Kidney epithelial cell (primary cell): Measurements from ENCODE around the gene STK11. TPM values are rescaled to one million over a fixed set of nuclear protein-coding genes. Genes with fewer than 3 reads are reported as not detected.

Source experiments
- DNase-seq: peaks from one replicate; pipeline ENCODE4 v3.0.0-alpha.2; 2010; ENCODE audit warnings: low read depth
- H3K27me3 ChIP-seq: 2 replicates; pipeline ENCODE4 v1.6.0; 2011; ENCODE audit warnings: low read length; ENCODE audit not compliant: control insufficient read depth, insufficient read depth
- H3K36me3 ChIP-seq: 2 replicates; pipeline ENCODE4 v1.5.1; 2011; ENCODE audit warnings: low read length; ENCODE audit not compliant: control insufficient read depth, insufficient read depth
- H3K4me3 ChIP-seq: 2 replicates; pipeline ENCODE4 v1.5.1; 2011; ENCODE audit warnings: low read depth, mild to moderate bottlenecking, control low read depth, low read length
- total RNA-seq: library from RNA; depleted of rRNA; stranded (reverse); fragments of >200 nt; gene quantifications from 2 replicates; pipeline ENCODE4 v1.2.3, GENCODE V29; 2015
- TF ChIP-seq, protein P1 (sequence below): IDR thresholded peaks from 2 replicates; pipeline ENCODE4 v1.5.1; 2011; ENCODE audit warnings: mild to moderate bottlenecking, moderate library complexity, low read length, control low read depth, inconsistent platforms; ENCODE audit not compliant: insufficient read depth, poor library complexity, severe bottlenecking

Gene STK11
- total RNA-seq, 1 donor from 2014 or later = 78.3 TPM

DNA sequence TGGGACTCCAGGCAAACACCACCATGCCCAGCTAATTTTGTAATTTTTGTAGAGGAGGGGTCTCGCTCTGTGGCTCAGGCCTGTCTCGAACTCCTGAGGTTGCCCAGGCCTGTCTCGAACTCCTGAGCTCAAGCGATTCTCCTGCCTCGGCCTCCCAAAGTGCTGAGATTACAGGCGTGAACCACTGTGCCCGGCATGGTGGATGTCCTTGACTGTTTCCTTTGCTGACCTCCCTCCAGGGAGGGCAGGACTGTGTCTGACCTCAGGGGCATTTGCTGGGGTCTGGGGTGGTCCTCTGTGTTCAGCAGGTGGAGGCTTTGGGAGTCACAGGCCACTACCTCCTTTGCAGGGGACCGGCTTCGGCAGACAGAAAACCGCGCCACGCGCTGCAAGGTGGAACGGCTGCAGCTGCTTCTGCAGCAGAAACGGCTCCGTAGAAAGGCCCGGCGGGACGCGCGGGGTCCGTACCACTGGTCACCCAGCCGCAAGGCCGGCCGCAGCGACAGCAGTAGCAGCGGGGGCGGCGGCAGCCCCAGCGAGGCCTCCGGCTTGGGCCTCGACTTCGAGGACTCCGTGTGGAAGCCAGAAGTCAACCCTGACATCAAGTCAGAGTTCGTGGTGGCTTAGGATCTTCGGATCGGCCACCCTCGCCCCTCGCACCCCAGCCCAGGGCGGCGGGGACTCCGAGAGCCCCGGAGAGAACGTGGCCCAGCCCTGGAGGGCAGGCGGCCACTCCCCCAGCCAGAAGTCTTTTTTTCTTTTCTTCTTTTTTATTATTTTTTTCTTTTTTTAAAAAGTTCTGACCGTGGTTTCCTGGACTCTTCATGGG is 51.3 kb downstream of the STK11 start:
- Histone ChIP-seq H3K27me3 (no peaks in the 10 kb centered on the region), H3K36me3 (peaks cover 7% of the 10 kb centered on the region), H3K4me3 (no peak overlapping the region)
- no peak for DNase-seq
- TF ChIP-seq, protein P1, sequence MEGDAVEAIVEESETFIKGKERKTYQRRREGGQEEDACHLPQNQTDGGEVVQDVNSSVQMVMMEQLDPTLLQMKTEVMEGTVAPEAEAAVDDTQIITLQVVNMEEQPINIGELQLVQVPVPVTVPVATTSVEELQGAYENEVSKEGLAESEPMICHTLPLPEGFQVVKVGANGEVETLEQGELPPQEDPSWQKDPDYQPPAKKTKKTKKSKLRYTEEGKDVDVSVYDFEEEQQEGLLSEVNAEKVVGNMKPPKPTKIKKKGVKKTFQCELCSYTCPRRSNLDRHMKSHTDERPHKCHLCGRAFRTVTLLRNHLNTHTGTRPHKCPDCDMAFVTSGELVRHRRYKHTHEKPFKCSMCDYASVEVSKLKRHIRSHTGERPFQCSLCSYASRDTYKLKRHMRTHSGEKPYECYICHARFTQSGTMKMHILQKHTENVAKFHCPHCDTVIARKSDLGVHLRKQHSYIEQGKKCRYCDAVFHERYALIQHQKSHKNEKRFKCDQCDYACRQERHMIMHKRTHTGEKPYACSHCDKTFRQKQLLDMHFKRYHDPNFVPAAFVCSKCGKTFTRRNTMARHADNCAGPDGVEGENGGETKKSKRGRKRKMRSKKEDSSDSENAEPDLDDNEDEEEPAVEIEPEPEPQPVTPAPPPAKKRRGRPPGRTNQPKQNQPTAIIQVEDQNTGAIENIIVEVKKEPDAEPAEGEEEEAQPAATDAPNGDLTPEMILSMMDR = no peak

DNA sequence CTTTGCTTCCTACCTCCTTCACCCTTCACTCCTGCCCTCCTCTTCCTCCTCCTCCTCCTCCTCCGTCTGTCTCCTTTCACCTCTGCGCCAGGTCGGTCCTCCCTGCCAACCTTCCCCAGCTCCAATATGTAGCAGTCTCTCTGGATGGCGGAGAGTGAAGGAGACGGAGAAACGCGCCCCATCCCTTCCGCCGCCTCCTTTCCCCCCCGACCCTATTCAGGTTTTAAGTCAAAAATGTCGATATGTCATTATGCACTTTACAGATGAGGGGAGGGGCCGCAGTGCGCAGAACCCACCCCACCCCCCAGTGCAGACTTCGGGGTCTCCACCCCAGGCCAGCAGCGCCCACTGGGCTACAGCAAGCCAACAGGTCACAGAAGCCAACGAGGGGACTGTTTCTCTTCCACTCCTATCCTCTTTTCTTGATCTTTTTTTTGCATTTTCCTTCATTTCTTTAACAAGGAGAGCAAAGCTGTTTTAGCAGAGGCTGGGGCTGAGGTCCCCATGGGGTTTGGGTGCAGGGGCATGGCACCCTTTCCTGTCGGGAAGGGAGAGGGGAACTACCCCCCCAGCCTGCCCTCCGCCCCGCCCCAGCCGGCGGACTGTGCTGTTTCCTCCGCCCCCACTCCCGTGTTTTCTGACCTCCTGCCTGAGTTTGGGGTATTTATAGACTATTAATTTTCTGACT is 52.0 kb downstream of the STK11 start:
- Histone ChIP-seq H3K4me3 (no peak overlapping the region), H3K36me3 (peaks cover 7% of the 10 kb centered on the region), H3K27me3 (no peaks in the 10 kb centered on the region)
- no peak for DNase-seq
- TF ChIP-seq, protein P1 = no peak

DNA sequence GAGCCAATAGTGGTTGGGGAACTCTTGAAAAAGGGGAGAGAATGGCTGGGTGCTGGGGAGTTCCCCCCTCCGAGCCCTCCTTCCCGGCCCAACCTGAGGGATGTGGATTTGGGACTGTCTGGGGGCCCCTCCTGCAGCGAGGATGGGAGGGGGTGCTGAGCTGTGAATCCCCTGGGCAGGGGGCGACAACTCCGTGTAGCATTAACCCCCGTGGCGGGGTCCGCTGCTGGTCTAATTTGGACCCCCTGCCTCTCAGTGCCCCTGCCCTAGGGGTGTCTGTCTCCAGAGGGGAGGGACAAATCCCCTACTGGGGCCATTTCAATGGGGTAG is 52.5 kb downstream of the STK11 start:
- Histone ChIP-seq H3K27me3 (no peaks in the 10 kb centered on the region), H3K4me3 (no peak overlapping the region), H3K36me3 (peaks cover 7% of the 10 kb centered on the region)
- TF ChIP-seq, protein P1 = no peak
- DNase-seq = no peak

DNA sequence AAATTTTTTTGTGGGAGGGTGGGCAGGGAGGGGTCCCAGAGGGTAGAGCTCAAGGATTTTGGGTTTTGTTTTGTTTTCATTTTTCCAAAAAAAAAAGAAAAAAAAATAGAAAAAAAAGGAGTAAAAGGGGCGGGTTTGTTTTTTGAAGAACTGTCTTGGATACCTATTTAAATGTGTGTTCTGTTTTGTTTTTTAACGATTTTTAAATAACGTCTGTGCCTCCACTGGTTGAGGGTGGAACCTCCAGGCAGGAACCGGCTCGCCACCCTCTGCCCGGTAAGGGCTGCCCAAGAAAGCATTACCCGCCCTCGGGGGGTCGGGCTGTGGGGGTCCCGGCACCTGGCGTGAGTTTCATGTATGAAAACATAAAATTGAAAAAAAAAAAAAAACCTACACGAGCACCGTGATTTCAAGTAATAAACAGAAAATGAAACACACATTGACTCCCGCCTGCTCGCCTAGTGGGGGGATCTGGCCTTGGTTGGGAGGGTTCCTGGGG is 53.2 kb downstream of the STK11 start:
- Histone ChIP-seq H3K36me3 (peaks cover 7% of the 10 kb centered on the region), H3K27me3 (no peaks in the 10 kb centered on the region), H3K4me3 (no peak overlapping the region)
- TF ChIP-seq, protein P1 = no peak
- no peak for DNase-seq

DNA sequence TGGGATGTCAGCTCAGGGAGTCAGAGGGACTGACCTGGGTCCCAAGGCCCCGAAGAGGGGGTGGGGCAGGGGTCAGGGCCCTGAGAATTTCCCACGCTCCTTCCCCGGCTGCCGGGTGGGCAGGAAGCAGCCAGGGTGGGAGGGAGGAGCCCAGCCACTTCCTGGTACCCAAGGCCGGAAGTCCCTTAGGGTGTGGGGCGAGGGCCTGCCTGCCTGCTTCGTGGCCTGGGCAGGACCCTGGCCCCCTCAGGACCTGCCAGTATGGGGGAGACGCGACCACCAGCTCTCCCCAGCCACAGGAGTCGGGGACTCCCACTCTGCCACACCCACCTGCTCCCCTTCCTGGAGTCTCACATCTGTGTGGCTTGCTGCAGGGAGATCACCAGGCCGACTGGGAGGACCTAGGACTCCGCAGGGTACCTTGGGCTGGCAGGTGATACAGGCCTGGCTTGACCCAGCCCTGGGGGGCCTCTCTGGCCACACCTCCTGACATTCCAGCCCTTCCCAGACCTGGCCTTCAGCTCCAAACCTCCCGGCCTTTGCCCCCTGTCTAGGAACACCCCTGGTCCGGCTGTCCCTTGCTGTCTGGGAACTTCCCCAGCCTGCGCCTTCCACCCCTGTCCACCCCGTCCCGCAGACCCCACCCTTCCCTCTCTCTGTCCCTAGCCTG is 53.8 kb downstream of the STK11 start:
- no peak overlapping the region for H3K4me3 ChIP-seq

More for the DNA sequence above, 53.8 kb downstream of the STK11 start:
- TF ChIP-seq, protein P1 = no peak
- no peaks in the 10 kb centered on the region for H3K27me3 ChIP-seq
- H3K36me3 ChIP-seq = peaks cover 6% of the 10 kb centered on the region
- no peak for DNase-seq
